Right lobe of liver (tissue), 6 donors: ENCODE data around the gene SPTB. TPM values are rescaled to one million over a fixed set of nuclear protein-coding genes. Genes with fewer than 3 reads are reported as not detected.

Experiments used
- ATAC-seq, 4 donors: fragments of 200-7000 bp; cut with Tn5 transposase; one replicate each; pipeline ENCODE4 v1.9.1; 2020; ENCODE audit warnings: mild to moderate bottlenecking in 4 of 4, moderate library complexity in 4 of 4
- DNase-seq, 3 donors: peaks; one replicate each; pipeline ENCODE4 v3.0.0-alpha.2; 2020
- H3K27ac ChIP-seq, 3 donors: fragments of 200-600 bp; one replicate each; pipeline ENCODE4 v1.8.0; 2022
- H3K27me3 ChIP-seq, 2 donors: fragments of 200-600 bp; one replicate each; pipeline ENCODE4 v1.8.0; 2022
- H3K36me3 ChIP-seq, 4 donors: fragments of 200-600 bp; sonication (generic) in 1 of 4; one replicate each; pipeline versions ENCODE4 v1.5.1 to v1.8.0; 2017 to 2022; ENCODE audit warnings: control low read depth in 1 of 4
- H3K4me1 ChIP-seq, 4 donors: fragments of 200-600 bp; sonication (generic) in 1 of 4; one replicate each; pipeline versions ENCODE4 v1.5.1 to v1.8.0; 2017 to 2022; ENCODE audit warnings: control low read depth in 1 of 4
- H3K4me3 ChIP-seq, 3 donors: fragments of 200-600 bp; one replicate each; pipeline ENCODE4 v1.8.0; 2022
- H3K9me3 ChIP-seq, 4 donors: fragments of 200-600 bp; sonication (generic) in 1 of 4; one replicate each; pipeline versions ENCODE4 v1.5.1 to v1.8.0; 2017 to 2022; ENCODE audit warnings: control low read depth in 1 of 4
- POLR2A ChIP-seq: fragments of 450-650 bp; IDR thresholded peaks from one replicate; pipeline ENCODE4 v1.6.1; 2017; ENCODE audit warnings: antibody characterized with exemption, mild to moderate bottlenecking
- WGBS: methylation state at CpG from one replicate; pipeline ENCODE4 v1.1.6; 2018; ENCODE audit warnings: low coverage, low lambda C conversion rate; ENCODE audit not compliant: insufficient coverage; ENCODE audit errors: missing lambda C conversion rate; 5-methylcytosine and 5-hydroxymethylcytosine counted together
- intact Hi-C, 2 donors: fragments of 100-400 bp; cut with DNase I; formaldehyde crosslinking; loops; one replicate each; pipeline versions ENCODE4 v1.11.2 to v1.14.1; 2022
- total RNA-seq, 6 experiments: library from RNA; depleted of rRNA in 2 of 6; stranded (reverse); fragments of >200 nt in 2 of 6; fragmentation: NEBNext Ultra II Directional in 3 of 6; extraction: Animal tissue kit (Norgen Biotek cat#: 25700) in 3 of 6; gene quantifications; one replicate each; pipeline versions ENCODE4 v1.1.0 to v1.2.4, GENCODE V29; 2016 to 2023
- TF ChIP-seq, protein P1 (sequence below), 4 donors: fragments of 200-600 bp in 3 of 4; fragments of 450-650 bp in 1 of 4; IDR thresholded peaks; one replicate each; pipeline versions ENCODE4 v1.5.1 to v1.8.0; 2016 to 2022; ENCODE audit warnings: antibody characterized with exemption in 4 of 4, mild to moderate bottlenecking in 2 of 4
- donor health status: DM: no; HTN: yes; CAD: no.
- donor health status: DM: no; HTN: no; CAD: no.
- donor health status: DM: no; HTN: no; CAD: no.
- donor health status: DM: no; HTN: yes; CAD: no.
- donor health status: DM: no; HTN: yes; CAD: no.

The SPTB gene
- total RNA-seq, 6 experiments from 2014 or later = 0.12 to 2.4 (median 0.72) TPM

DNA sequence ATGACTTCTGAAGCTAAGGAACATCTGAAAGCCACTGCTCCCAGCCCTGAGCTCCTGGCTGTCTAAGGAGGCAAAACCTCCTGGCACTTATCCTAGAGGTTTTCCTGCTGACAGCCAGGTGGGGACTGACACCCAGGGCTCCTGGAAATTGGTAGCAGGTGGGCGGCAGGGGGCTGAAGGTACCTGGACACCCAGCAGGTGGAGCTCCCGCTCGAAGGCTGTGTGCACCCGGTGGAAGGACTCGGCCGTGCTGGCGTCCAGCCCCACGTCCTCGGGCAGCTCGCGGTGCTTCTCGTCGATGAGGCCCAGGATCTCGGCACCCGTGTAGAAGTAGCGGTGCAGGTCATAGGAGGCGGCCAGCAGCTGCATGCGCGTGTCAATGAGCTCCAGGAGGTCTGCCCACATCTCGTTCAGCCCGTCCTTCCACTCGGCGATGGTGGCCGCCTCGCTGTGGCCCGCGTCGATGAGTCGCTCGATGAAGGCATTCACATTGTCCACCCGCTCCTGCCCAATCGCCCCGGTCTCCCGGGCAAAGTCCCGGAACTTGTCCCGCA lies 107.2 kb downstream of the SPTB start:
- Histone ChIP-seq H3K9me3 (no peaks in the 10 kb centered on the region), H3K4me3 (no peak overlapping the region), H3K27ac (no peak overlapping the region), H3K36me3 (no peaks in the 10 kb centered on the region), H3K4me1 (no peaks in the 10 kb centered on the region), H3K27me3 (no peaks in the 10 kb centered on the region)
- TF ChIP-seq, protein P1, sequence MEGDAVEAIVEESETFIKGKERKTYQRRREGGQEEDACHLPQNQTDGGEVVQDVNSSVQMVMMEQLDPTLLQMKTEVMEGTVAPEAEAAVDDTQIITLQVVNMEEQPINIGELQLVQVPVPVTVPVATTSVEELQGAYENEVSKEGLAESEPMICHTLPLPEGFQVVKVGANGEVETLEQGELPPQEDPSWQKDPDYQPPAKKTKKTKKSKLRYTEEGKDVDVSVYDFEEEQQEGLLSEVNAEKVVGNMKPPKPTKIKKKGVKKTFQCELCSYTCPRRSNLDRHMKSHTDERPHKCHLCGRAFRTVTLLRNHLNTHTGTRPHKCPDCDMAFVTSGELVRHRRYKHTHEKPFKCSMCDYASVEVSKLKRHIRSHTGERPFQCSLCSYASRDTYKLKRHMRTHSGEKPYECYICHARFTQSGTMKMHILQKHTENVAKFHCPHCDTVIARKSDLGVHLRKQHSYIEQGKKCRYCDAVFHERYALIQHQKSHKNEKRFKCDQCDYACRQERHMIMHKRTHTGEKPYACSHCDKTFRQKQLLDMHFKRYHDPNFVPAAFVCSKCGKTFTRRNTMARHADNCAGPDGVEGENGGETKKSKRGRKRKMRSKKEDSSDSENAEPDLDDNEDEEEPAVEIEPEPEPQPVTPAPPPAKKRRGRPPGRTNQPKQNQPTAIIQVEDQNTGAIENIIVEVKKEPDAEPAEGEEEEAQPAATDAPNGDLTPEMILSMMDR (IDR thresholded peaks at IDR 0.05) = peak in 1 of 4 donors; percentile 9
- no peak for TF ChIP-seq POLR2A
- DNase-seq (no peak), ATAC-seq (no peak)
- WGBS = no CpG with 5 or more reads among the region's 36 CpGs
- intact Hi-C loops = loop anchor here in 1 of 2 donors (10.0 kb wide), 1 partner anchor 102 kb away; the partner anchor contains the start of gene SPTB

DNA sequence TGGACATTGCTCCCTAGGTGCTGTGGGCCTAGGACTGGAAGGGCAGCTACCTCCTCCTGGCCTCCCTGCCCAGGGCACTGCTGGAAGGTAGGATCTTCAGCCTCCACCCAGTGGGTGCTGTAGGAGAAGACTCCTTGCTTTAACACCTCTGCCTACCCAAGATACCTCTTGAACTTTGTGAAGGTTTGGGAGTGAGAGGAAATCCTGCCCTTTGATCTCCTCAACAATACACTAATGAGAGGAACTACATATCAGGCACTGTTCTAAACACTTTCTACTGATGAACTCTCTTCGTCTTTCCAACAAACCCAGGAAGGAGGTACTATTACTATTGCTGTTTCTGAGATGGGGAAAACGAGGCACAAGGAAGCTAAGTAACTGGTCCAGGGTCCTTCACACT lies 108.5 kb downstream of the SPTB start:
- Histone ChIP-seq H3K36me3 (no peaks in the 10 kb centered on the region), H3K4me3 (no peak overlapping the region), H3K4me1 (no peaks in the 10 kb centered on the region), H3K27me3 (no peaks in the 10 kb centered on the region), H3K27ac (no peak overlapping the region), H3K9me3 (no peaks in the 10 kb centered on the region)
- intact Hi-C loops = loop anchor here in 1 of 2 donors (10.0 kb wide), 1 partner anchor 104 kb away; the partner anchor contains the start of gene SPTB
- TF ChIP-seq POLR2A = no peak
- TF ChIP-seq, protein P1 (IDR thresholded peaks at IDR 0.05) = no peak
- ATAC-seq (no peak), DNase-seq (no peak)
- WGBS = 43% methylated on average over 1 of the region's 2 CpGs

DNA sequence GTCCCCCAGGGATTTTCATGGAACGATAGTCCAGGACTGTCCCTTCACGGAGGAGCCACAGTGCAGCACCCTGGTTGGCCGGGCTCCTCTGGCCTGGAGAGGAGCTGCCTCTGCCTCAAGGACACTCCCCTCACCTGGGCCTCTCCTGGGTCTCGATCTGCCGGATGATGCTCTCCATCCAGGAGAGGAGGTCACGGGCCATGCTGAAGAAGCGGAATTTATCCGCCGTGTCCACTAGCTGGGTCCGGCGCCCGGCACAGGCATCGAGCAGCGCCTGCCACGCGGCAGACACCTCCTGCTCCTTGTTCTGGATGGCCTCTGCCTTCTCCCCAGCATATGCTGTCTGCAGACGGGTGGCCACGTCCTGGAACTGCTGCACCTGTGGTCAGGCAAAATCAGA lies 109.0 kb downstream of the SPTB start:
- no peaks in the 10 kb centered on the region for H3K36me3 ChIP-seq
- no peak for DNase-seq
- no peak for ATAC-seq
- no peak overlapping the region for H3K27ac ChIP-seq
- H3K9me3 ChIP-seq = no peaks in the 10 kb centered on the region
- TF ChIP-seq, protein P1 (IDR thresholded peaks at IDR 0.05) = no peak
- no peak for TF ChIP-seq POLR2A
- intact Hi-C loops = loop anchor here in 1 of 2 donors (10.0 kb wide), 1 partner anchor 104 kb away; the partner anchor contains the start of gene SPTB
- H3K4me3 ChIP-seq = no peak overlapping the region
- no peaks in the 10 kb centered on the region for H3K27me3 ChIP-seq
- no peaks in the 10 kb centered on the region for H3K4me1 ChIP-seq
- WGBS = 91% methylated on average over 4 of the region's 18 CpGs

DNA sequence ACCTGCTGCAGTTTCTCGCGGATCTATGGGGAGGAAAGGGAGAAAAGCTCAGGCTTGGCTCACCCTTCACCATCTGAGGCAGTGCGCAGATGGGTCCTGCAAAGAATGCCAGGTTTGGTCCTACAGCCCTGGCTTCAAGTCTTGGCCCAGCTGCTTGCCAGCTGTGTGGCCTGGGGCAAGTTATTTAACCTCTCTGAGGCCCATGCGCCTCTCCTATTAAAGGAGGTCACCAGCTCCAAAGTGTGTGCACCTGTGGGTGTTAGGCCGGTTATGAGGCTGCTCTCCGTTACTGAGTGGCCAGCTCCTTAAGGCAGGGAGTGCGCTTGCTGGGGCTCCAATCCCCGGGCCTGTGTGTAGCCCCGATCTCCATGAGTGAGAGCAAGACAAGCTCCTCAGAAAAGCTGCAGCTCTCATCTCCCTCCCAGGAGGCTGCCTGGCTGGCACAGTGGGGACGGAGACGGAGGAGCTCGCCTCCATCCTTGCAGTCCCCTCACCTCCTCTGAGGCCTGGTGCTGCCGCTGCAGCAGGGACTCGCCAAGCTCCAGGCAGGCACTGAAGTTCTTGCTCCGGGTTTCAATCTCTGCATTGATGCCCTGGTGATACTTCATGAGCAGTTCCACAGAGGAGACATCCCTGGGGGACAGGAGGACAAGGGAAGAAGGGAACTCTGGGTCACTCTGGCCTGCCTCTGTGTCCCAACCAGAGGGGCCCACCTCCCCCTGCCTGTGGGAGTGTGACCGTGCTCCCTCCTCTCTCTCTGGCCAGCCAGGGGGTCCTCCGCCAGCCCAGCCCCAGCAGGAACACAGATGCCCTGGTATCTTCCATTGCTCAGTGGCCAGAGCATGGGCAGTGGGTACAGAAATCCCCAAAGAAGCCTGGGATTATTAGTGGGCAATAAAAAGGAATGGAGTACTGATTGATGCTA lies 110.3 kb downstream of the SPTB start:
- no peak for TF ChIP-seq POLR2A
- TF ChIP-seq, protein P1 (IDR thresholded peaks at IDR 0.05) = no peak
- Histone ChIP-seq H3K27ac (no peak overlapping the region), H3K9me3 (no peaks in the 10 kb centered on the region), H3K4me1 (no peaks in the 10 kb centered on the region), H3K36me3 (no peaks in the 10 kb centered on the region), H3K4me3 (no peak overlapping the region), H3K27me3 (no peaks in the 10 kb centered on the region)
- ATAC-seq = no peak
- intact Hi-C loops = loop anchor here in 1 of 2 donors (10.0 kb wide), 1 partner anchor 105 kb away; the partner anchor contains the start of gene SPTB
- peak in 1 of 3 donors; percentile 39 for DNase-seq
- WGBS = 92% methylated on average over 2 of the region's 17 CpGs
